HEK293 (cell line): ENCODE measurements around the gene ABCA3.

Source experiments
- CTCF ChIP-seq: fragments of 450-650 bp; formaldehyde crosslinking; IDR thresholded peaks from 2 replicates; pipeline ENCODE4 v1.5.1; 2016; ENCODE audit warnings: missing biosample characterization, missing genetic modification characterization
- GLI4 ChIP-seq: fragments of 450-650 bp; formaldehyde crosslinking; IDR thresholded peaks from 2 replicates; pipeline ENCODE4 v1.5.1; 2016; ENCODE audit warnings: missing biosample characterization, missing genetic modification characterization
- SCRT1 ChIP-seq: fragments of 450-650 bp; formaldehyde crosslinking; IDR thresholded peaks from 2 replicates; pipeline ENCODE4 v1.5.1; 2016; ENCODE audit warnings: missing biosample characterization, missing genetic modification characterization, borderline replicate concordance
- SP3 ChIP-seq: fragments of 450-650 bp; formaldehyde crosslinking; IDR thresholded peaks from 2 replicates; pipeline ENCODE4 v1.5.1; 2016; ENCODE audit warnings: missing biosample characterization, missing genetic modification characterization
- ZBTB1 ChIP-seq: fragments of 450-650 bp; formaldehyde crosslinking; IDR thresholded peaks from 2 replicates; pipeline ENCODE4 v1.5.1; 2016; ENCODE audit warnings: missing biosample characterization, missing genetic modification characterization
- ZBTB10 ChIP-seq: fragments of 450-650 bp; formaldehyde crosslinking; IDR thresholded peaks from 2 replicates; pipeline ENCODE4 v1.5.1; 2016; ENCODE audit warnings: missing biosample characterization, missing genetic modification characterization
- ZNF501 ChIP-seq: fragments of 450-650 bp; formaldehyde crosslinking; IDR thresholded peaks from 2 replicates; pipeline ENCODE4 v1.5.1; 2016; ENCODE audit warnings: missing biosample characterization, missing genetic modification characterization

- TF ChIP-seq ZBTB10 (no peak), ZNF501 (no peak), ZBTB1 (tag by site-specific recombination) (no peak), CTCF (tag by site-specific recombination) (no peak), GLI4 (tag by site-specific recombination) (no peak), SCRT1 (tag by site-specific recombination) (no peak), SP3 (tag by site-specific recombination) (no peak)
Observed at GRCh38 chr16:2388875-2389433, 48.4 kb upstream of the ABCA3 start.
